GM12878 (cell line): ENCODE measurements around the gene SH3D19. TPM values are rescaled to one million over a fixed set of nuclear protein-coding genes. Genes with fewer than 3 reads are reported as not detected.

Experiments used
- ATAC-seq: fragments of 200-7000 bp; cut with Tn5 transposase; 3 replicates; pipeline ENCODE4 v1.9.1; 2020; ENCODE audit warnings: mild to moderate bottlenecking, moderate library complexity
- BruUV-seq: library from RNA; stranded (reverse); fragments of 400-500 nt; replicated peaks from 2 replicates; lab custom pipeline; 2021; lab: Mats Ljungman, UMichigan
- CTCF ChIA-PET: fragments of 300-600 bp; sonication (Branson Sonifier 250); formaldehyde crosslinking; extraction: SDS; loops from one replicate; lab custom pipeline; 2021; ENCODE audit warnings: inconsistent platforms; lab: Yijun Ruan, JAX
- POLR2A ChIA-PET: fragments of 350-600 bp; formaldehyde crosslinking; extraction: SDS; loops from one replicate; lab custom pipeline; 2021; ENCODE audit warnings: inconsistent platforms; lab: Charles Lee
- RAD21 ChIA-PET: fragments of 300-600 bp; sonication (Branson Sonifier 250); formaldehyde crosslinking; loops from one replicate; lab custom pipeline; 2023; ENCODE audit warnings: antibody characterized with exemption; ENCODE audit not compliant: unreplicated experiment; lab: Charles Lee
- SMC1A ChIA-PET: fragments of 300-600 bp; sonication (Branson Sonifier 250); formaldehyde crosslinking; loops from one replicate; lab custom pipeline; 2023; ENCODE audit not compliant: unreplicated experiment, uncharacterized antibody; lab: Charles Lee
- DNase-seq: peaks from one replicate; pipeline ENCODE4 v3.0.0-alpha.2; 2011; ENCODE audit warnings: low read depth, low spot score
- FAIRE-seq: peaks from 3 replicates; lab custom pipeline; 2011; peaks lifted over from hg19 to GRCh38; lab: Jason Lieb, UNC
- H2AFZ ChIP-seq: 2 replicates; pipeline ENCODE4 v1.6.0; 2011; ENCODE audit warnings: low read depth, low read length, control low read depth; ENCODE audit not compliant: control insufficient read depth
- H3K27ac ChIP-seq: 2 replicates; pipeline ENCODE4 v1.5.1; 2011; ENCODE audit warnings: control low read depth; ENCODE audit not compliant: control insufficient read depth, insufficient read depth
- H3K27me3 ChIP-seq, 2 experiments: replicated peaks in 1 of 2; 2 replicates each; pipeline versions ENCODE4 v1.6.0 to v1.6.1; 2011; ENCODE audit warnings: low read length in 1 of 2; ENCODE audit not compliant: control insufficient read depth in 2 of 2, insufficient read depth in 2 of 2
- H3K36me3 ChIP-seq, 2 experiments: 2 replicates each; pipeline ENCODE4 v1.5.1; 2011; ENCODE audit warnings: low read length in 1 of 2; ENCODE audit not compliant: control insufficient read depth in 2 of 2, insufficient read depth in 2 of 2
- H3K4me1 ChIP-seq: 2 replicates; pipeline ENCODE4 v1.6.1; 2011; ENCODE audit warnings: mild to moderate bottlenecking, low read length, moderate library complexity, mixed read lengths; ENCODE audit not compliant: control insufficient read depth, insufficient read depth
- H3K4me2 ChIP-seq: 2 replicates; pipeline ENCODE4 v1.6.0; 2011; ENCODE audit warnings: control low read depth; ENCODE audit not compliant: control insufficient read depth, insufficient read depth
- H3K4me3 ChIP-seq: fragments of 200-600 bp; sonication (generic); 2 replicates; pipeline ENCODE4 v1.5.1; 2016
- H3K79me2 ChIP-seq: 2 replicates; pipeline ENCODE4 v1.6.0; 2011; ENCODE audit warnings: low read length; ENCODE audit not compliant: control insufficient read depth, insufficient read depth
- H3K9ac ChIP-seq: 2 replicates; pipeline ENCODE4 v1.8.0; 2011; ENCODE audit warnings: low read length, control low read depth, mixed read lengths; ENCODE audit not compliant: control insufficient read depth, insufficient read depth
- H3K9me3 ChIP-seq: replicated peaks from 3 replicates; pipeline ENCODE4 v1.5.1; 2011; ENCODE audit warnings: mild to moderate bottlenecking, low read length; ENCODE audit not compliant: control insufficient read depth, insufficient read depth
- H4K20me1 ChIP-seq: 2 replicates; pipeline ENCODE4 v1.6.0; 2011; ENCODE audit not compliant: control insufficient read depth, insufficient read depth
- CEBPB ChIP-seq, 2 experiments: fragments of 150-350 bp in 1 of 2; IDR thresholded peaks; 2 replicates each; pipeline ENCODE4 v1.6.1; 2012 to 2014; ENCODE audit warnings: low read depth in 2 of 2, low read length in 2 of 2, borderline replicate concordance in 1 of 2, inconsistent platforms in 1 of 2
- CHD2 ChIP-seq: IDR thresholded peaks from 2 replicates; pipeline ENCODE4 v1.6.1; 2011; ENCODE audit warnings: low read depth, low read length, improper control_type of control experiment, borderline replicate concordance
- ELK1 ChIP-seq: IDR thresholded peaks from 2 replicates; pipeline ENCODE4 v1.6.1; 2012; ENCODE audit warnings: low read depth, low read length, improper control_type of control experiment
- EP300 ChIP-seq, 2 experiments: fragments of 150-350 bp in 1 of 2; IDR thresholded peaks; 2 replicates each; pipeline ENCODE4 v1.6.1; 2011 to 2012; ENCODE audit warnings: low read depth in 2 of 2, low read length in 2 of 2, borderline replicate concordance in 1 of 2, improper control_type of control experiment in 1 of 2, inconsistent platforms in 1 of 2; ENCODE audit not compliant: control insufficient read depth in 1 of 2
- HCFC1 ChIP-seq: fragments of 150-350 bp; IDR thresholded peaks from 2 replicates; pipeline ENCODE4 v1.6.1; 2014; ENCODE audit warnings: low read length
- IKZF1 ChIP-seq: fragments of 450-650 bp; conservative IDR thresholded peaks from 2 replicates; pipeline ENCODE4 v1.6.1; 2017; ENCODE audit warnings: antibody characterized with exemption, mild to moderate bottlenecking
- JUNB ChIP-seq: IDR thresholded peaks from 2 replicates; pipeline ENCODE4 v1.6.1; 2016; ENCODE audit warnings: antibody characterized with exemption, mild to moderate bottlenecking
- JUND ChIP-seq: IDR thresholded peaks from 2 replicates; pipeline ENCODE4 v1.6.1; 2012; ENCODE audit warnings: low read depth, mild to moderate bottlenecking, low read length, improper control_type of control experiment, moderate library complexity
- KLF5 ChIP-seq: fragments of 450-650 bp; IDR thresholded peaks from 2 replicates; pipeline ENCODE4 v1.6.1; 2014; ENCODE audit warnings: mild to moderate bottlenecking; ENCODE audit not compliant: partially characterized antibody
- MXI1 ChIP-seq: fragments of 150-350 bp; IDR thresholded peaks from 2 replicates; pipeline ENCODE4 v1.6.1; 2011; ENCODE audit warnings: low read depth, mild to moderate bottlenecking, inconsistent platforms, low read length, improper control_type of control experiment
- MYB ChIP-seq: fragments of 150-350 bp; IDR thresholded peaks from 2 replicates; pipeline ENCODE4 v1.6.1; 2014; ENCODE audit warnings: mild to moderate bottlenecking, low read depth, low read length, borderline replicate concordance
- PAX5 ChIP-seq: IDR thresholded peaks from 2 replicates; pipeline ENCODE4 v1.6.1; 2011; ENCODE audit warnings: low read depth, low read length, borderline replicate concordance
- POU2F2 ChIP-seq: IDR thresholded peaks from 3 replicates; pipeline ENCODE4 v1.6.1; 2011; ENCODE audit warnings: low read depth, mild to moderate bottlenecking, low read length, borderline replicate concordance
- SP1 ChIP-seq: IDR thresholded peaks from one replicate; pipeline ENCODE4 v1.6.1; 2011; ENCODE audit warnings: low read depth, low read length
- SUPT20H ChIP-seq: IDR thresholded peaks from 2 replicates; pipeline ENCODE4 v1.6.1; 2011; ENCODE audit warnings: low read depth, mild to moderate bottlenecking, low read length, moderate library complexity, borderline replicate concordance; ENCODE audit not compliant: control insufficient read depth
- TCF12 ChIP-seq: IDR thresholded peaks from 2 replicates; pipeline ENCODE4 v1.6.1; 2011; ENCODE audit warnings: low read depth, mild to moderate bottlenecking, low read length
- TCF3 ChIP-seq: IDR thresholded peaks from 2 replicates; pipeline ENCODE4 v1.6.1; 2012; ENCODE audit warnings: low read depth, mild to moderate bottlenecking, low read length, borderline replicate concordance; ENCODE audit not compliant: insufficient read depth
- YBX1 ChIP-seq: fragments of 450-650 bp; IDR thresholded peaks from 2 replicates; pipeline ENCODE4 v1.6.1; 2016; ENCODE audit warnings: antibody characterized with exemption
- ZNF592 ChIP-seq: fragments of 450-650 bp; IDR thresholded peaks from 2 replicates; pipeline ENCODE4 v1.6.1; 2017; ENCODE audit warnings: mild to moderate bottlenecking, moderate library complexity
- ZSCAN29 ChIP-seq: fragments of 450-650 bp; IDR thresholded peaks from 2 replicates; pipeline ENCODE4 v1.6.1; 2017; ENCODE audit warnings: mild to moderate bottlenecking, moderate library complexity
- WGBS: methylation state at CpG from one replicate; pipeline ENCODE4 v1.1.6; 2016; ENCODE audit warnings: low lambda C conversion rate; ENCODE audit not compliant: insufficient replicate concordance, insufficient coverage; ENCODE audit errors: missing lambda C conversion rate; 5-methylcytosine and 5-hydroxymethylcytosine counted together
- in situ Hi-C: fragments of 300-500 bp; cut with MboI; formaldehyde crosslinking; loops from 9 replicates; pipeline ENCODE4 v1.14.3; 2018; ENCODE audit warnings: mixed read lengths
- intact Hi-C: fragments of 100-400 bp; cut with micrococcal nuclease; formaldehyde crosslinking; loops from one replicate; pipeline ENCODE4 v1.14.2; 2022; ENCODE audit not compliant: unreplicated experiment
- polyA plus RNA-seq, 11 experiments: library from polyadenylated mRNA; depleted of rRNA in 4 of 11; unstranded in 6 of 11; stranded (reverse) in 5 of 11; fragments of >200 nt; fragmentation: Nextera tagmentation in 4 of 11; fragmentation: Illumina TruSeq in 1 of 11; extraction: Ambion mirVana in 4 of 11; extraction: Trizol in 1 of 11; gene quantifications; 1 replicate in 1 of 11; 2 replicates in 10 of 11; pipeline versions ENCODE4 v1.2.1 to v1.2.3, GENCODE V29; 2011 to 2016; ENCODE audit warnings: inconsistent platforms in 2 of 11, missing spikeins in 2 of 11, low read depth in 1 of 11
- total RNA-seq, 4 experiments: library from RNA; depleted of rRNA in 3 of 4; stranded (reverse); fragments of >200 nt in 3 of 4; fragmentation: Illumina TruSeq in 1 of 4; extraction: Trizol in 1 of 4; gene quantifications; 2 replicates each; pipeline versions ENCODE4 v1.2.1 to v1.2.3, GENCODE V29; 2013 to 2021

SH3D19 gene
- total and polyA plus RNA-seq, 10 of the 15 experiments (the other 5 are each of a cell fraction or from before 2014, with no cell fraction given), result 0.03 to 6.9 (median 0.33) TPM; not detected in 3

GRCh38 chr4:151217326-151217725 is 108.1 kb downstream of the SH3D19 start:
- no TSS peak for BruUV-seq
- FAIRE-seq (no peak), DNase-seq (no peak), ATAC-seq (no peak)
- H3K36me3 ChIP-seq, result no peaks in the 10 kb centered on the region
- in situ Hi-C loops (no loop called here), intact Hi-C loops (no loop called here)
- H3K27ac ChIP-seq, result no peak overlapping the region
- no peak overlapping the region for H3K4me2 ChIP-seq
- no peak overlapping the region for H3K9ac ChIP-seq
- no peaks in the 10 kb centered on the region for H3K79me2 ChIP-seq
- TF ChIP-seq CHD2, result no peak
- TF ChIP-seq CEBPB (IDR thresholded peaks at IDR 0.05; ENCODE audit: borderline replicate concordance in 1 of 2, low read depth in 2 of 2, low read length in 2 of 2), result no peak
- no peak for TF ChIP-seq EP300 (IDR thresholded peaks at IDR 0.05; ENCODE audit: borderline replicate concordance in 1 of 2, control insufficient read depth in 1 of 2, low read depth in 2 of 2, low read length in 2 of 2)
- TF ChIP-seq YBX1, result no peak
- no peak for TF ChIP-seq MYB
- TF ChIP-seq JUND, result no peak
- no peak for TF ChIP-seq HCFC1
- TF ChIP-seq PAX5, result no peak
- no peak for TF ChIP-seq TCF3
- no peak for TF ChIP-seq KLF5
- no peak for TF ChIP-seq IKZF1
- TF ChIP-seq POU2F2, result no peak
- no peak for TF ChIP-seq SUPT20H
- TF ChIP-seq SP1, result no peak
- TF ChIP-seq ELK1, result no peak
- TF ChIP-seq MXI1, result no peak
- TF ChIP-seq JUNB, result no peak
- TF ChIP-seq TCF12, result no peak
- no peak for TF ChIP-seq ZNF592
- no peak for TF ChIP-seq ZSCAN29
- SMC1A ChIA-PET, result no interaction called here
- RAD21 ChIA-PET, result no interaction called here
- no peak overlapping the region for H2AFZ ChIP-seq
- H4K20me1 ChIP-seq, result no peaks in the 10 kb centered on the region
- no peak overlapping the region for H3K4me3 ChIP-seq
- CTCF ChIA-PET, result no interaction called here
- peaks cover 0 to 3% of the 10 kb centered on the region in 2 experiments; a peak in 1 of 4 replicates for H3K27me3 ChIP-seq
- H3K9me3 ChIP-seq, result no peaks in the 10 kb centered on the region
- POLR2A ChIA-PET, result interaction anchor here (0.7 kb wide), 1 partner anchor 645 kb away, joined by 3 read pairs; no protein-coding TSS in a partner anchor
- H3K4me1 ChIP-seq, result no peaks in the 10 kb centered on the region
- 23% methylated on average over 2 of the region's 2 CpGs for WGBS
